ENCODE measurements around the gene SATL1.
"Not testable (repeated sequence)": the region's sequence is repeated elsewhere in the genome, so short reads cannot be mapped to it uniquely, and the experiment has no call there.

SATL1 gene

DNA sequence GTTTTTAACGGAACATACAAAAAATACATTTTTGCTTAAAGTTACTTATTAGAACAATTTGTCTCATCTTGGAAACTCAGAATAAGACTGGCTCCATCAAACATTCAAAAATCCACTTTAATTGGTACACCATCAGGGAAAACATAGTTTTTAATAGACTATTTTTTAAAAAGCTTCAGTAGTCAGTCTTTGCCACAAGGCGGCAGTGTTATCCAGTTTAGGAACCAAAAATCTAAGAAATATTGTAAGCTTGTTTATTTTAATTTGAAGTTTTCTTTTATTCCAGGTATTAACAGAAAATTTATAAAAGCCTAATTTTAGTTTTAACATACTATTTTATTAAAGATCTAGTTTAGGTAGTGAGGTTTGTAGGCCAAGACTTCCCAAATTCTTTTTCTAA is 132.2 kb downstream of the SATL1 start:
- peaks cover 0 to 1% (median 0%) of the 10 kb centered on the region in 4 experiments for H3K4me1 ChIP-seq (ENCODE audit: control extremely low read depth in 1 of 4, control insufficient read depth in 4 of 4, insufficient read depth in 4 of 4, low read length in 3 of 4)
- no CpG with 5 or more reads among the region's 2 CpGs for WGBS (ENCODE audit: insufficient coverage)
- no peaks in the 10 kb centered on the region for H3K9me3 ChIP-seq (ENCODE audit: control extremely low read depth in 1 of 5, control insufficient read depth in 4 of 5, insufficient read depth in 2 of 5, low read depth in 1 of 5, low read length in 4 of 5)
- POLR2A ChIA-PET: no interaction called here
- H3K36me3 ChIP-seq (ENCODE audit: control insufficient read depth in 4 of 4, insufficient read depth in 4 of 4, low read length in 3 of 4): no peaks in the 10 kb centered on the region
- peak; percentile 2 to 49 (median 36) for DNase-seq
- CTCF ChIA-PET: interaction anchor here (1.2 to 1.4 kb wide), 2 partner anchors 432 to 434 kb away, joined by 3 to 4 read pairs; no protein-coding TSS in a partner anchor
- no peak overlapping the region for H3K27ac ChIP-seq (ENCODE audit: insufficient read depth in 1 of 2, low read depth in 1 of 2, low read length in 2 of 2, poor library complexity in 1 of 2, severe bottlenecking in 2 of 2)
- no peak overlapping the region for H3K4me3 ChIP-seq (ENCODE audit: control insufficient read depth in 1 of 7, extremely low read depth in 1 of 7, insufficient read depth in 4 of 7, low read depth in 2 of 7, low read length in 6 of 7)
- H3K27me3 ChIP-seq (replicated peaks in 2 of 5; ENCODE audit: control insufficient read depth in 4 of 5, insufficient read depth in 5 of 5, low read length in 4 of 5): peaks cover 0 to 2% (median 0%) of the 10 kb centered on the region in 5 experiments

DNA sequence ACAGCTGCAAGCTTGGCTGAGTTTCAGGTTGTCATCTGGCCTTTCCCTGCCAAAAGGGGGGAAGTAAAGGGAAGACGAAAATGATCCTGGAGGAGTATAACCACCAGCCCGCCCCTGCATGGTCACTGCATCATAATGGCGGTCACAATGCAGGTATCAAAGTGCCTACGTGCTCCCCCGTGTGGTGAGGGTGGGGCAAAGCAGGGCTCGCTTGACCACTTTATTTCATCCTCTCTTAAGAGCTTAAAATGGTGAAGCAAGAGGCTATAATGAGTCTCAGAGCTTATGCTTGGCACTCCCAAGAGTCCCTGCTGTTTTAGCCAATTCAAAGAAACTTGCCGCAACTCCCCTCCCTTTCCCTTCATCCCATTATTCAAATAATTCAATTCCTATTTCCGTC is 134.3 kb downstream of the SATL1 start:
- 51% methylated on average over 7 of the region's 8 CpGs for WGBS (ENCODE audit: insufficient coverage)
- peak in 2 of 3 donors; percentile 17 to 24 for DNase-seq
- CTCF ChIA-PET: interaction anchor here (1.7 to 1.9 kb wide), 2 partner anchors 13 to 436 kb away, joined by 4 to 5 read pairs; no protein-coding TSS in a partner anchor

DNA sequence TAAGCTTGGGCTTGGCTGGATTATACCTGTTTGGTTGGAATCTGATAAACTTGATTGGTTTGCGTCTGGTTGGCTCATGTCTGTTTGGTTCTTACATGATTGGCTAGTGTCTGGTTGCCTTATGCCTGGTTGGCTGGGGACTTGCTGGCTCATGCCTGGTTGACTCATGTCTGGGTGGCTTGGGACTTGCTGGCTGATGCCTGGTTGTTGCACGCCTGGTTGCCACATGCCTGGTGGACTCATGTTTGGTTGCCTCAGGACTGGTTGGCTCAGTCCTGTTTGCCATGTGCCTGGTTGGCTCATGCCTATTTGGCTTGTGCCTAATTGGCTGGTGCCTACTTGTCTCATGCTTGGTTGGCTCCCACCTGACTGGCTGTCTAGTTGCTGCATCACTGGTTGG is 135.4 kb downstream of the SATL1 start:
- H3K9me3 ChIP-seq (ENCODE audit: control extremely low read depth in 1 of 5, control insufficient read depth in 4 of 5, insufficient read depth in 2 of 5, low read depth in 1 of 5, low read length in 4 of 5): no peaks in the 10 kb centered on the region
- peaks cover 0 to 2% (median 0%) of the 10 kb centered on the region in 5 experiments for H3K27me3 ChIP-seq (replicated peaks in 2 of 5; ENCODE audit: control insufficient read depth in 4 of 5, insufficient read depth in 5 of 5, low read length in 4 of 5)
- DNase-seq: no peak
- H3K4me1 ChIP-seq (ENCODE audit: control extremely low read depth in 1 of 4, control insufficient read depth in 4 of 4, insufficient read depth in 4 of 4, low read length in 3 of 4): peaks cover 0 to 1% (median 0%) of the 10 kb centered on the region in 4 experiments
- H3K4me3 ChIP-seq (ENCODE audit: control insufficient read depth in 1 of 7, extremely low read depth in 1 of 7, insufficient read depth in 4 of 7, low read depth in 2 of 7, low read length in 6 of 7): no peak overlapping the region
- CTCF ChIA-PET: no interaction called here
- POLR2A ChIA-PET: no interaction called here
- no peak overlapping the region for H3K27ac ChIP-seq (ENCODE audit: insufficient read depth in 1 of 2, low read depth in 1 of 2, low read length in 2 of 2, poor library complexity in 1 of 2, severe bottlenecking in 2 of 2)
- 95% methylated on average over 2 of the region's 2 CpGs for WGBS (ENCODE audit: insufficient coverage)
- no peaks in the 10 kb centered on the region for H3K36me3 ChIP-seq (ENCODE audit: control insufficient read depth in 4 of 4, insufficient read depth in 4 of 4, low read length in 3 of 4)

More for the DNA sequence above, 134.3 kb downstream of the SATL1 start:
- Histone ChIP-seq H3K36me3 (ENCODE audit: control insufficient read depth in 4 of 4, insufficient read depth in 4 of 4, low read length in 3 of 4) (no peaks in the 10 kb centered on the region), H3K27ac (ENCODE audit: insufficient read depth in 1 of 2, low read depth in 1 of 2, low read length in 2 of 2, poor library complexity in 1 of 2, severe bottlenecking in 2 of 2) (no peak overlapping the region), H3K4me3 (ENCODE audit: control insufficient read depth in 1 of 7, extremely low read depth in 1 of 7, insufficient read depth in 4 of 7, low read depth in 2 of 7, low read length in 6 of 7) (no peak overlapping the region), H3K27me3 (replicated peaks in 2 of 5; ENCODE audit: control insufficient read depth in 4 of 5, insufficient read depth in 5 of 5, low read length in 4 of 5) (peaks cover 0 to 2% (median 0%) of the 10 kb centered on the region in 5 experiments), H3K9me3 (ENCODE audit: control extremely low read depth in 1 of 5, control insufficient read depth in 4 of 5, insufficient read depth in 2 of 5, low read depth in 1 of 5, low read length in 4 of 5) (no peaks in the 10 kb centered on the region), H3K4me1 (ENCODE audit: control extremely low read depth in 1 of 4, control insufficient read depth in 4 of 4, insufficient read depth in 4 of 4, low read length in 3 of 4) (peaks cover 0 to 1% (median 0%) of the 10 kb centered on the region in 4 experiments)
- POLR2A ChIA-PET: no interaction called here

DNA sequence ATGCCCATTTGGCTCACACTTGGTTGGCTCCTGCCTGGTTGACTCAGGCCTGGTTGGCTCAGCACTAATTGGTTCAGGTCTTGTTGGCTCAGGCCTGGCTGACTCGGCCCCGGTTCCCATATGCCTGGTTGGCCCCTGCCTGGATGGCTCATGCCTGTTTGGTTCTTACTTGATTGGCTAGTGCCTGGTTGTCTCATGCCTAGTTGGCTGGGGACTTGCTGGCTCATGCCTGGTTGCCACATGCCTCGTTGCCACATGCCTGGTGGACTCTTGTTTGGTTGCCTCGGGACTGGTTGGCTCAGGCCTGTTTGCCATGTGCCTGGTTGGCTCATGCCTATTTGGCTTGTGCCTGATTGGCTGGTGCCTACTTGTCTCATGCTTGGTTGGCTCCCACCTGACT is 136.2 kb downstream of the SATL1 start:
- no peak for DNase-seq
- Histone ChIP-seq H3K4me3 (ENCODE audit: control insufficient read depth in 1 of 7, extremely low read depth in 1 of 7, insufficient read depth in 4 of 7, low read depth in 2 of 7, low read length in 6 of 7) (no peak overlapping the region), H3K36me3 (ENCODE audit: control insufficient read depth in 4 of 4, insufficient read depth in 4 of 4, low read length in 3 of 4) (no peaks in the 10 kb centered on the region), H3K4me1 (ENCODE audit: control extremely low read depth in 1 of 4, control insufficient read depth in 4 of 4, insufficient read depth in 4 of 4, low read length in 3 of 4) (peaks cover 0 to 1% (median 0%) of the 10 kb centered on the region in 4 experiments), H3K27ac (ENCODE audit: insufficient read depth in 1 of 2, low read depth in 1 of 2, low read length in 2 of 2, poor library complexity in 1 of 2, severe bottlenecking in 2 of 2) (no peak overlapping the region), H3K9me3 (ENCODE audit: control extremely low read depth in 1 of 5, control insufficient read depth in 4 of 5, insufficient read depth in 2 of 5, low read depth in 1 of 5, low read length in 4 of 5) (no peaks in the 10 kb centered on the region), H3K27me3 (replicated peaks in 2 of 5; ENCODE audit: control insufficient read depth in 4 of 5, insufficient read depth in 5 of 5, low read length in 4 of 5) (peaks cover 0 to 2% (median 0%) of the 10 kb centered on the region in 5 experiments)
- ChIA-PET POLR2A (no interaction called here), CTCF (no interaction called here)
- 91% methylated on average over 4 of the region's 4 CpGs for WGBS (ENCODE audit: insufficient coverage)

DNA sequence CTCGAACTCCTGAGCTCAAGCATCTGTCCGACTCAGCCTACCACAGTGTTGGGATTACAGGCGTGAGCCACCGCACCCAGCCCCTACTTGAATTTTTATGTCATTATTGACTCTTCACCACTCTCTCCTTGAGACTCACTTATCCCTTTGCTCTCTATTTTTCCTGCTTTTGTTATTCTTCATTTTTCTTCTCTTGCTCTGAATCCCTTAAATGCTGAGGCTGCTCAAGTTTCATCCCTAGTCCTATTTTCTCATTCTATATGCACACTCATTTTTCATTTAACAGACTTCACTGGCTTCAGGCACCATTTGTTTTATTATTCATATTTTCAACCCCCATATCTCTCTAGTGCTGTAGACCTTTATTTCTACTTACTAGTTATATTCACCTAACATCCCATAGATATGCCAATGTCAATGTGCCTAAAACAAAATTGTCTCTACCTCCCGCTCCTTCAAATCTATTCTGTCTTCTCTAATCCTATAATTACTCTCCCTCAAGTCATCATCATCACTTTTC is 154.2 kb downstream of the SATL1 start:
- no peaks in the 10 kb centered on the region for H3K27me3 ChIP-seq (replicated peaks in 2 of 5; ENCODE audit: control insufficient read depth in 4 of 5, insufficient read depth in 5 of 5, low read length in 4 of 5)
- CTCF ChIA-PET: no interaction called here

DNA sequence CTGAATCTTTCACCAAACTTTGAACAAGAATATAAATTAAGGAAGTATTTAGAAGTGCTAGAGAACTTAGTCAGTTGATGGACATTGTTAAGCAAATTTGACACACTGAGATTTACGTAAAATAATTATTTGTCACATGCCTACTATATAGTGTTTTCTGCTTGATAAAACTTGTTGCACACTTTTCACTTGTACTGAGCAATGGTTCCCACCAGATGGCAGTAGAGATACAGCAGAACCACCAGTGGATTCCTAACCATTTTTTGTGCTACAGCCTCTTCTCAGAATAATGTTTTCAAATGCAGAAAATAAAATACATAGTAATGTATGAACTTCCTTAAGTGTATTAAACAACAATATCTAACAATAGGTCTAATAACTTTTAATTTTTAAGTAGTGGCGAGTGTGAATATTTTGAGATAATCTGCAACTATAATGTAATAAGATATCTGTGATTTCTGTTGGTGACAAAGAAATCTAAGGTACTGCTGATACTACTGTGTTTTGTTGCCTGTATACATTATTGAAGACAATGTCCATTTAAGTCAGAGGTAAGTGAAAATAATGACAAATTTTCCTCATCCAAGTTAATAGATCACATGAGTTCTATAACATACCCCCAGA is 158.7 kb downstream of the SATL1 start:
- H3K4me1 ChIP-seq (ENCODE audit: control extremely low read depth in 1 of 4, control insufficient read depth in 4 of 4, insufficient read depth in 4 of 4, low read length in 3 of 4): no peaks in the 10 kb centered on the region
- no peaks in the 10 kb centered on the region for H3K9me3 ChIP-seq (ENCODE audit: control extremely low read depth in 1 of 5, control insufficient read depth in 4 of 5, insufficient read depth in 2 of 5, low read depth in 1 of 5, low read length in 4 of 5)
- peaks cover 0 to 2% (median 0%) of the 10 kb centered on the region in 4 experiments for H3K36me3 ChIP-seq (ENCODE audit: control insufficient read depth in 4 of 4, insufficient read depth in 4 of 4, low read length in 3 of 4)
- peak; percentile 15 to 53 (median 38) for DNase-seq
- ChIA-PET CTCF (interaction anchor here (1.1 kb wide), 1 partner anchor 458 kb away, joined by 3 read pairs; no protein-coding TSS in a partner anchor), POLR2A (no interaction called here)
- H3K27ac ChIP-seq (ENCODE audit: insufficient read depth in 1 of 2, low read depth in 1 of 2, low read length in 2 of 2, poor library complexity in 1 of 2, severe bottlenecking in 2 of 2): no peak overlapping the region
- no peaks in the 10 kb centered on the region for H3K27me3 ChIP-seq (replicated peaks in 2 of 5; ENCODE audit: control insufficient read depth in 4 of 5, insufficient read depth in 5 of 5, low read length in 4 of 5)
- no peak overlapping the region for H3K4me3 ChIP-seq (ENCODE audit: control insufficient read depth in 1 of 7, extremely low read depth in 1 of 7, insufficient read depth in 4 of 7, low read depth in 2 of 7, low read length in 6 of 7)
- no CpG with 5 or more reads among the region's 2 CpGs for WGBS (ENCODE audit: insufficient coverage)

More for the DNA sequence above, 154.2 kb downstream of the SATL1 start:
- Histone ChIP-seq H3K9me3 (ENCODE audit: control extremely low read depth in 1 of 5, control insufficient read depth in 4 of 5, insufficient read depth in 2 of 5, low read depth in 1 of 5, low read length in 4 of 5) (no peaks in the 10 kb centered on the region), H3K4me3 (ENCODE audit: control insufficient read depth in 1 of 7, extremely low read depth in 1 of 7, insufficient read depth in 4 of 7, low read depth in 2 of 7, low read length in 6 of 7) (no peak overlapping the region), H3K36me3 (ENCODE audit: control insufficient read depth in 4 of 4, insufficient read depth in 4 of 4, low read length in 3 of 4) (peaks cover 0 to 2% (median 1%) of the 10 kb centered on the region in 4 experiments), H3K4me1 (ENCODE audit: control extremely low read depth in 1 of 4, control insufficient read depth in 4 of 4, insufficient read depth in 4 of 4, low read length in 3 of 4) (no peaks in the 10 kb centered on the region), H3K27ac (ENCODE audit: insufficient read depth in 1 of 2, low read depth in 1 of 2, low read length in 2 of 2, poor library complexity in 1 of 2, severe bottlenecking in 2 of 2) (no peak overlapping the region)
- 95% methylated on average over 5 of the region's 5 CpGs for WGBS (ENCODE audit: insufficient coverage)
- DNase-seq: no peak
- POLR2A ChIA-PET: no interaction called here

DNA sequence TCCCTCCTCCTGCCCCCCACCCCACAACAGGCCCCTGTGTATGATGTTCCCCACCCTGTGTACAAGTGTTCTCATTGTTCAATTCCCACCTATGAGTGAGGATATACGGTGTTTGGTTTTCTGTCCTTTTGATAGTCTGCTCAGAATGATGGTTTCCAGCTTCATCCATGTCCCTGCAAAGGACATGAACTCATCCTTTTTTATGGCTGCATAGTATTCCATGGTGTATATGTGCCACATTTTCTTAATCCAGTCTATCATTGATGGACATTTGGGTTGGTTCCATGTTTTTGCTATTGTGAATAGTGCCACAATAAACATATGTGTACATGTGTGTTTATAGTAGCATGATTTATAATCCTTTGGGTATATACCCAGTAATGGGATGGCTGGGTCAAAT is 166.3 kb downstream of the SATL1 start:
- H3K27ac ChIP-seq (ENCODE audit: insufficient read depth in 1 of 2, low read depth in 1 of 2, low read length in 2 of 2, poor library complexity in 1 of 2, severe bottlenecking in 2 of 2); CTCF ChIA-PET; DNase-seq; H3K9me3 ChIP-seq (ENCODE audit: control extremely low read depth in 1 of 5, control insufficient read depth in 4 of 5, insufficient read depth in 2 of 5, low read depth in 1 of 5, low read length in 4 of 5); H3K4me1 ChIP-seq (ENCODE audit: control extremely low read depth in 1 of 4, control insufficient read depth in 4 of 4, insufficient read depth in 4 of 4, low read length in 3 of 4); POLR2A ChIA-PET; H3K36me3 ChIP-seq (ENCODE audit: control insufficient read depth in 4 of 4, insufficient read depth in 4 of 4, low read length in 3 of 4); H3K4me3 ChIP-seq (ENCODE audit: control insufficient read depth in 1 of 7, extremely low read depth in 1 of 7, insufficient read depth in 4 of 7, low read depth in 2 of 7, low read length in 6 of 7); H3K27me3 ChIP-seq (replicated peaks in 2 of 5; ENCODE audit: control insufficient read depth in 4 of 5, insufficient read depth in 5 of 5, low read length in 4 of 5): not testable (repeated sequence)
- no CpG with 5 or more reads among the region's 1 CpG for WGBS (ENCODE audit: insufficient coverage)
